Stimulated activated CD4-positive, alpha-beta T cell treated with anti-CD3 and anti-CD28 coated beads, Interleukin-1b, Interleukin-23, amount 100 ng/mL, for 48 hours (primary cell): ENCODE results near the gene AMOTL1.

Source experiments
- DNase-seq: peaks from one replicate; pipeline ENCODE4 v3.0.0-alpha.2; 2020

AMOTL1 gene

GRCh38 chr11:94742665-94743064, 25.5 kb upstream of the AMOTL1 start:
- DNase-seq = no peak

GRCh38 chr11:94746721-94747120, 21.4 kb upstream of the AMOTL1 start:
- DNase-seq = no peak

- DNase-seq = no peak
Observed at GRCh38 chr11:94747146-94747545, 21.0 kb upstream of the AMOTL1 start.

- no peak for DNase-seq
Observed at GRCh38 chr11:94747601-94748041, 20.5 kb upstream of the AMOTL1 start.

GRCh38 chr11:94749369-94749768, 18.8 kb upstream of the AMOTL1 start:
- DNase-seq = no peak

GRCh38 chr11:94750319-94751217, 17.6 kb upstream of the AMOTL1 start:
- no peak for DNase-seq

- DNase-seq = no peak
Observed at GRCh38 chr11:94751218-94751609, 16.9 kb upstream of the AMOTL1 start.

GRCh38 chr11:94751786-94752185, 16.4 kb upstream of the AMOTL1 start:
- DNase-seq = no peak

GRCh38 chr11:94753630-94754029, 14.5 kb upstream of the AMOTL1 start:
- DNase-seq = no peak

GRCh38 chr11:94754335-94754734, 13.8 kb upstream of the AMOTL1 start:
- DNase-seq = no peak

- DNase-seq = no peak
Observed at GRCh38 chr11:94754819-94755218, 13.3 kb upstream of the AMOTL1 start.

- no peak for DNase-seq
Observed at GRCh38 chr11:94755494-94755893, 12.7 kb upstream of the AMOTL1 start.

GRCh38 chr11:94757037-94757735, 11.0 kb upstream of the AMOTL1 start:
- no peak for DNase-seq

GRCh38 chr11:94758666-94759065, 9.5 kb upstream of the AMOTL1 start:
- no peak for DNase-seq

- no peak for DNase-seq
Observed at GRCh38 chr11:94759522-94759921, 8.6 kb upstream of the AMOTL1 start.

- no peak for DNase-seq
Observed at GRCh38 chr11:94760296-94760695, 7.9 kb upstream of the AMOTL1 start.

GRCh38 chr11:94762208-94762607, 5.9 kb upstream of the AMOTL1 start:
- no peak for DNase-seq

GRCh38 chr11:94762995-94763394, 5.2 kb upstream of the AMOTL1 start:
- DNase-seq = no peak

GRCh38 chr11:94766713-94767206, 1.4 kb upstream of the AMOTL1 start:
- no peak for DNase-seq

GRCh38 chr11:94767291-94767690, 865 bp upstream of the AMOTL1 start:
- no peak for DNase-seq

GRCh38 chr11:94768602-94769541, 716 bp downstream of the AMOTL1 start:
- no peak for DNase-seq

GRCh38 chr11:94769880-94770279, 1.7 kb downstream of the AMOTL1 start:
- DNase-seq = no peak
